CD4-positive, alpha-beta memory T cell (primary cell): Measurements from ENCODE around the gene CNDP1. TPM values are rescaled to one million over a fixed set of nuclear protein-coding genes. Genes with fewer than 3 reads are reported as not detected.
A peak's percentile ranks its signal among the peaks of the same experiment; 100 is the strongest.

Experiments
- CTCF ChIA-PET: fragments of 350-600 bp; sonication (Branson Sonifier 250); formaldehyde crosslinking; loops from one replicate; lab custom pipeline; 2021; ENCODE audit warnings: inconsistent platforms; ENCODE audit not compliant: partially characterized antibody; lab: Charles Lee
- POLR2A ChIA-PET: fragments of 350-600 bp; sonication (Branson Sonifier 250); formaldehyde crosslinking; loops from one replicate; lab custom pipeline; 2021; ENCODE audit not compliant: partially characterized antibody; lab: Charles Lee
- DNase-seq, 5 donors: peaks; one replicate each; pipeline versions ENCODE4 v3.0.0 to v3.0.0-alpha.2; 2020 to 2022; ENCODE audit warnings: mixed read lengths in 1 of 5
- H3K27ac ChIP-seq: one replicate; pipeline ENCODE4 v1.7.0; 2013; ENCODE audit warnings: low read depth, low read length
- H3K27me3 ChIP-seq: 2 replicates; pipeline ENCODE4 v1.7.0; 2013; ENCODE audit warnings: mild to moderate bottlenecking, low read length, moderate library complexity; ENCODE audit not compliant: insufficient read depth
- H3K36me3 ChIP-seq: 2 replicates; pipeline ENCODE4 v1.7.0; 2013; ENCODE audit warnings: mild to moderate bottlenecking, low read length, moderate library complexity; ENCODE audit not compliant: insufficient read depth
- H3K4me1 ChIP-seq: 2 replicates; pipeline ENCODE4 v1.7.0; 2013; ENCODE audit warnings: mild to moderate bottlenecking, low read length, moderate library complexity; ENCODE audit not compliant: insufficient read depth
- H3K4me3 ChIP-seq, 2 donors: one replicate each; pipeline ENCODE4 v1.7.0; 2013; ENCODE audit warnings: low read length in 2 of 2, mild to moderate bottlenecking in 1 of 2
- H3K9me3 ChIP-seq, 2 donors: one replicate each; pipeline ENCODE4 v1.7.0; 2013; ENCODE audit warnings: low read length in 2 of 2, control low read depth in 1 of 2; ENCODE audit not compliant: control insufficient read depth in 1 of 2
- H3K27ac Mint-ChIP-seq, 7 donors: one replicate each; pipeline ENCODE4 v1.8.0; 2020 to 2021; ENCODE audit warnings: mixed read lengths in 7 of 7, mild to moderate bottlenecking in 6 of 7, inconsistent platforms in 3 of 7, moderate library complexity in 3 of 7
- H3K27me3 Mint-ChIP-seq, 2 donors: one replicate each; pipeline ENCODE4 v1.8.0; 2020 to 2021; ENCODE audit warnings: mixed read lengths in 2 of 2
- H3K36me3 Mint-ChIP-seq, 2 donors: one replicate each; pipeline ENCODE4 v1.8.0; 2020 to 2021; ENCODE audit warnings: mixed read lengths in 2 of 2, inconsistent platforms in 1 of 2, mild to moderate bottlenecking in 1 of 2
- H3K4me1 Mint-ChIP-seq, 4 donors: one replicate each; pipeline ENCODE4 v1.8.0; 2020 to 2021; ENCODE audit warnings: mixed read lengths in 4 of 4, mild to moderate bottlenecking in 1 of 4
- H3K4me3 Mint-ChIP-seq, 8 donors: one replicate each; pipeline ENCODE4 v1.8.0; 2020 to 2021; ENCODE audit warnings: mixed read lengths in 8 of 8, mild to moderate bottlenecking in 7 of 8, moderate library complexity in 6 of 8, inconsistent platforms in 3 of 8
- H3K9me3 Mint-ChIP-seq, 8 donors: one replicate each; pipeline ENCODE4 v1.8.0; 2020 to 2021; ENCODE audit warnings: mixed read lengths in 8 of 8, mild to moderate bottlenecking in 5 of 8, inconsistent platforms in 3 of 8, moderate library complexity in 1 of 8
- intact Hi-C: fragments of 100-400 bp; cut with micrococcal nuclease; formaldehyde crosslinking; loops from one replicate; pipeline ENCODE4 v1.15.1; 2023
- polyA plus RNA-seq, 2 donors: library from polyadenylated mRNA; unstranded; fragments of 300-500 nt; fragmentation: Illumina TruSeq; gene quantifications; one replicate each; pipeline ENCODE4 v1.2.3, GENCODE V29; 2021
- total RNA-seq, 2 experiments: library from RNA; stranded (reverse); gene quantifications; one replicate each; pipeline ENCODE4 v1.2.3, GENCODE V29; 2021

The CNDP1 gene
- total and polyA plus RNA-seq, 4 experiments from 2014 or later, result not detected

DNA sequence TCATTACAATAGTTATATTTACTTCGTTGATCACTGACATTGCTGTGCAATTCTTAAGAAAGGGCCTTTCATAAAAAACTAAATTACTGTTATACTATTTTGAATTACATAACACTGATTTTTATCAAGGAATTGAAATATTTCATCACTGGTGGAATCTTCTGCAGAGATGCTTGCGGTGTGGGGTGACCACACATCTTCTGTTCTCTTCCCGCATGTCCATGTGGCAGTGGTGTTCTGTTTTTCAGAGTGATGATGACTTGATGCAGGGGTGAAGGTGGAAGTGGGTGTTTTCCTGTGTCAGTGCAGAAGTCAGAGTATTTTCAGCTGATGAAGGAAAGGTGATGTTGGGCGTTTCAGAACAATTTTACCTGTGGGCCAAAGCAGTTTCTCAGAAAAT lies 31.2 kb upstream of the CNDP1 start:
- Mint-ChIP-seq H3K4me1 (peaks cover 25 to 56% (median 38%) of the 10 kb centered on the region in 4 donors), H3K27me3 (no peaks in the 10 kb centered on the region), H3K9me3 (no peaks in the 10 kb centered on the region), H3K36me3 (peaks cover 59 to 65% of the 10 kb centered on the region in 2 donors), H3K27ac (peak overlapping the region in 1 of 7 donors; percentile 54), H3K4me3 (no peak overlapping the region)
- H3K4me1 ChIP-seq, result peaks cover 28% of the 10 kb centered on the region
- ChIA-PET POLR2A (no interaction called here), CTCF (interaction anchor here (1.1 to 1.2 kb wide), 2 partner anchors 10 to 48 kb away, joined by 3 to 4 read pairs; no protein-coding TSS in a partner anchor)
- no peak for DNase-seq
- H3K36me3 ChIP-seq, result peaks cover 60% of the 10 kb centered on the region
- intact Hi-C loops, result loop anchor here (5.0 kb wide), 1 partner anchor 744 kb away; no protein-coding TSS in a partner anchor
- no peaks in the 10 kb centered on the region for H3K27me3 ChIP-seq
- no peak overlapping the region for H3K4me3 ChIP-seq
- H3K27ac ChIP-seq, result no peak overlapping the region
- H3K9me3 ChIP-seq, result no peaks in the 10 kb centered on the region

DNA sequence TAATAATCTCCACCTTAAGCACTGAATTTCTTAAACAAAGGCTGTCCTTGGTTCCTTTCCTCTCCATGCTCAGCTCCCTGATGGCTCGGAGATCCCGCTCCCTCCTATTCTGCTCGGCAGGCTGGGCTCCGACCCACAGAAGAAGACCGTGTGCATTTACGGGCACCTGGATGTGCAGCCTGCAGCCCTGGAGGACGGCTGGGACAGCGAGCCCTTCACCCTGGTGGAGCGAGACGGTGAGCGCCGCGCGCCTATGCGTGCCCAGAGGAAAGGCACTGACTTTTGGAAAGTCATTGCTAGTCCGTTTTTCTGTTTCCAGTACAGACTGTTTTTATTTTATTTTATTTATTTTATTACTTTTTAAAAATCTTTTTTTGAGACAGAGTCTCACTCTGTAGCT lies 28.5 kb upstream of the CNDP1 start:
- Histone ChIP-seq H3K9me3 (no peaks in the 10 kb centered on the region), H3K36me3 (peaks cover 86% of the 10 kb centered on the region), H3K27me3 (no peaks in the 10 kb centered on the region), H3K27ac (no peak overlapping the region), H3K4me3 (no peak overlapping the region), H3K4me1 (peaks cover 7% of the 10 kb centered on the region)
- DNase-seq, result no peak
- H3K27ac Mint-ChIP-seq, result peak overlapping the region in 1 of 7 donors; percentile 17
- H3K9me3 Mint-ChIP-seq, result no peaks in the 10 kb centered on the region
- intact Hi-C loops, result no loop called here
- H3K4me3 Mint-ChIP-seq, result no peak overlapping the region
- ChIA-PET CTCF (interaction anchor here (2.2 kb wide), 1 partner anchor 12 kb away, joined by 12 read pairs; no protein-coding TSS in a partner anchor), POLR2A (interaction anchor here (1.0 kb wide), 1 partner anchor 9 kb away, joined by 4 read pairs; the partner anchor contains the start of gene CNDP2)
- H3K27me3 Mint-ChIP-seq, result no peaks in the 10 kb centered on the region
- H3K4me1 Mint-ChIP-seq, result peaks cover 9 to 34% (median 17%) of the 10 kb centered on the region in 4 donors
- peaks cover 71 to 75% of the 10 kb centered on the region in 2 donors for H3K36me3 Mint-ChIP-seq

DNA sequence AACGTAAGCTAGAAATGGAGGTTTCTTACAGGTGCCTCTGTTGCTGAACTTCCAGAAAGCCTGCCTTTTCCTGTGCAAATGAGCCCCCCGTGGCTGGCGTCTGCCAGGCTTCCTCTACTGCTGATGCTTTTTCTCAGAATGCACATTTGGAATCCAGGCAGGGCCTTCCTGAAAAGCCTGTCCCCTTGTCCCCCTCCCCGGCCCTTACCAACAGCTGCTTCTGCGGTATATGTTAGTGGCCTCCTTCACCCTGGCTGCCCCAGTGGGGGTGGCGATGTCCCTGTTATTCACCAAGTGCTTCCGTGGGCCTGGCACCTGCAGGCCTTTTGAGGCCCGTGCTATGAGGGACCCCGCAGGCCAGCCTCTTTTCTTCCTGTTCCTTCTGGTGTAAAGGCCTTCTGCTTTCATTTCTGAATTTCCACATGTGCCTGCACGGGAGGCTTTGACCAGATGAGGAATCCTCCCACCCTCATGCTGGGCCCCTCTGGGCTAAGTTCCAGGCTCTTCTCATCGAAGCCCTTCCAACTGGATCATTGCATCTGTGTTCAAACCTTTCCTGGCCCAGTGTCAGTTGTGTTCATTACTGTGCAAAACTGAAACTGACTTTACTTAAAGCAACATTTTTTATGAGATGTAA lies 27.7 kb upstream of the CNDP1 start:
- H3K27me3 Mint-ChIP-seq, result no peaks in the 10 kb centered on the region
- Histone ChIP-seq H3K27me3 (no peaks in the 10 kb centered on the region), H3K9me3 (no peaks in the 10 kb centered on the region), H3K27ac (no peak overlapping the region), H3K4me1 (no peaks in the 10 kb centered on the region), H3K4me3 (no peak overlapping the region), H3K36me3 (peaks cover 85% of the 10 kb centered on the region)
- peaks cover 66 to 76% of the 10 kb centered on the region in 2 donors for H3K36me3 Mint-ChIP-seq
- no peak overlapping the region for H3K4me3 Mint-ChIP-seq
- no peak for DNase-seq
- intact Hi-C loops, result no loop called here
- peaks cover 4 to 27% (median 12%) of the 10 kb centered on the region in 4 donors for H3K4me1 Mint-ChIP-seq
- CTCF ChIA-PET, result interaction anchor here (2.2 kb wide), 1 partner anchor 13 kb away, joined by 12 read pairs; no protein-coding TSS in a partner anchor
- H3K27ac Mint-ChIP-seq, result peak overlapping the region in 2 of 7 donors; percentile 37 to 86
- H3K9me3 Mint-ChIP-seq, result no peaks in the 10 kb centered on the region
- POLR2A ChIA-PET, result no interaction called here

DNA sequence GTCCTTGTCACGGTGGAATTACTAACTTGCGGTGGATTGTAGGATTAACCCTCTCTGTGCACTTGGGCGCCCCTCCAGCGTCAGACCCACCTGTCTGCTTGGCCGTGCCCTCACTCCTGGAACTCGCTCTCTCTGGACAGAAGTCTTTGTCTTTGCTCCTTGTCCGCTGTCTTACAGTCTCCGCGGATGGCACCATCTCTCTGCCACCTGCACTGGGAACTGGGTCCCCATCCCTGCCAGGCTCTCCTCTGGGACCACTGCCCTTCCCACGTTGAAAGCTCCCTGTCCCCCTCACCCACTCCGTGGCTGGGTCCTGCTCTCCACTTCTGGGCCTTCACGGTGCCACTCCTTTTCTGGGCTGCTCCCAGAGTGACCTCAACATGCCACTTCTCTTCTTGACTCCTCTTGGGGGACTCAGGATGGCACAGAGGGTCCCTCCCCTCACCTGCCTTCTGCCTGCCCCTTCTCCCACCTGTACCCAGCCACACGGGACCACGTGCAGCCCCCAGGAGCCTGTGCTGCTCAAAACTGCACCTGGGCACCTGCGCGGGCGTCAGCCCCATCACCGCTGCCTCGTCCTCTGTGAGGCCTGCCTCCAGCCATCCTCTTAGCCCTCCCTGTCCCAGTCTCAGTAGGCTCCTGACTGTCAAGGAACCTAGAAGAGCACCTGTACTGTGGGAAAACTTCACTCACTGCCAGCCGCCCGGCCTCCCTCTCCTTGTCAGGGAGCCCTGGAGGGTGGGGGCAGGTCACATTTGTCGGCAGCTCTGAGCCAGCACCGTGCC lies 27.0 kb upstream of the CNDP1 start:
- H3K27me3 Mint-ChIP-seq, result no peaks in the 10 kb centered on the region
- no peak overlapping the region for H3K4me3 Mint-ChIP-seq
- no peaks in the 10 kb centered on the region for H3K9me3 Mint-ChIP-seq
- intact Hi-C loops, result no loop called here
- Histone ChIP-seq H3K27ac (no peak overlapping the region), H3K36me3 (peaks cover 88% of the 10 kb centered on the region), H3K4me1 (no peaks in the 10 kb centered on the region), H3K9me3 (no peaks in the 10 kb centered on the region), H3K4me3 (no peak overlapping the region), H3K27me3 (no peaks in the 10 kb centered on the region)
- DNase-seq, result no peak
- ChIA-PET POLR2A (no interaction called here), CTCF (no interaction called here)
- peaks cover 64 to 78% of the 10 kb centered on the region in 2 donors for H3K36me3 Mint-ChIP-seq
- H3K27ac Mint-ChIP-seq, result peak overlapping the region in 1 of 7 donors; percentile 53
- H3K4me1 Mint-ChIP-seq, result peaks cover 4 to 27% (median 10%) of the 10 kb centered on the region in 4 donors

DNA sequence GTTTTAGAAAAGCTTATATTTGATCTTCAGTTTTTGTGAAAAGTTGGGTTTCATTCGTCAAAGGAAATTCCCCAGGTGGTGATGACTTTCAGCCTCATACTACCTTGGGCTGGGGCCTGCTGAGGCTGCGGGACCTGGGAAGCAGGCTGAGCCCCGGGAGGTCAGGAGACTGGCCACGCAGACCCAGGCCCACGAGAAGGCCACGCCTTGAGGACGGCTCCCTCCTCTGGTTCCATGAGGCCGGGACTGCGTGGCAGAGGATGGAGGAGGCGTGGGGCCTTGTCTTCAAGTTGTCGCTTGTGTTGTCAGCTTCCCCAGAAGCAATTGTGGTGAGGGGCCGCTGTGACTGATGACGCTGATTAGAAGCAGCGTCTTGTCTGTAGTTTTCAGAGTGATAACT lies 26.4 kb upstream of the CNDP1 start:
- H3K36me3 Mint-ChIP-seq, result peaks cover 64 to 77% of the 10 kb centered on the region in 2 donors
- intact Hi-C loops, result no loop called here
- no peak overlapping the region for H3K27ac ChIP-seq
- H3K36me3 ChIP-seq, result peaks cover 88% of the 10 kb centered on the region
- no peaks in the 10 kb centered on the region for H3K27me3 ChIP-seq
- no peaks in the 10 kb centered on the region for H3K4me1 ChIP-seq
- no peak overlapping the region for H3K4me3 Mint-ChIP-seq
- H3K9me3 ChIP-seq, result no peaks in the 10 kb centered on the region
- H3K27ac Mint-ChIP-seq, result no peak overlapping the region
- POLR2A ChIA-PET, result no interaction called here
- no peak overlapping the region for H3K4me3 ChIP-seq
- H3K9me3 Mint-ChIP-seq, result no peaks in the 10 kb centered on the region
- H3K4me1 Mint-ChIP-seq, result peaks cover 4 to 27% (median 7%) of the 10 kb centered on the region in 4 donors
- H3K27me3 Mint-ChIP-seq, result no peaks in the 10 kb centered on the region
- CTCF ChIA-PET, result no interaction called here
- DNase-seq, result no peak

DNA sequence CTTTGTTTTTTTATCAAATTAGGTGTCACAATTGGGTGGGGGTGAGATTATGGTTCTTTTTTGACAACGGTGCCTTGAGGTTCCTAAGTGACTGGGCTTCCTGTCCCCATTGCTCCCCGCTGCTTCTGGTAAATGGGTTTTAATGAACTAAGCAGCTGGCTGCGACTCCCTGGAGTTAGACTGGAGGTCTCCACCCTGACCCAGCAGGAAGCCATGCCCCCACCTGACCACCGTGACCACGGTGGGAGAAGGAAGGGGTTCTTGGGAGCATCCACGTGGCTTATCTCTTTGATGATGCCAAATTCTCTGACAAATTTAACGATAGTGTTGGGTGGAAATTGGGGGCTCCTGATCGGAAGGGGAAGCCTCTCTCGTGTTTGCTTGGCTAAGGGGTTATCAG lies 25.9 kb upstream of the CNDP1 start:
- Mint-ChIP-seq H3K27ac (no peak overlapping the region), H3K4me1 (peaks cover under 1 to 24% (median 4%) of the 10 kb centered on the region in 4 donors), H3K27me3 (no peaks in the 10 kb centered on the region), H3K4me3 (no peak overlapping the region), H3K9me3 (no peaks in the 10 kb centered on the region), H3K36me3 (peaks cover 62 to 77% of the 10 kb centered on the region in 2 donors)
- Histone ChIP-seq H3K36me3 (peaks cover 88% of the 10 kb centered on the region), H3K27ac (no peak overlapping the region), H3K27me3 (no peaks in the 10 kb centered on the region), H3K4me1 (no peaks in the 10 kb centered on the region), H3K9me3 (no peaks in the 10 kb centered on the region), H3K4me3 (no peak overlapping the region)
- intact Hi-C loops, result no loop called here
- ChIA-PET POLR2A (no interaction called here), CTCF (interaction anchor here (1.7 kb wide), 1 partner anchor 15 kb away, joined by 4 read pairs; no protein-coding TSS in a partner anchor)
- DNase-seq, result no peak

DNA sequence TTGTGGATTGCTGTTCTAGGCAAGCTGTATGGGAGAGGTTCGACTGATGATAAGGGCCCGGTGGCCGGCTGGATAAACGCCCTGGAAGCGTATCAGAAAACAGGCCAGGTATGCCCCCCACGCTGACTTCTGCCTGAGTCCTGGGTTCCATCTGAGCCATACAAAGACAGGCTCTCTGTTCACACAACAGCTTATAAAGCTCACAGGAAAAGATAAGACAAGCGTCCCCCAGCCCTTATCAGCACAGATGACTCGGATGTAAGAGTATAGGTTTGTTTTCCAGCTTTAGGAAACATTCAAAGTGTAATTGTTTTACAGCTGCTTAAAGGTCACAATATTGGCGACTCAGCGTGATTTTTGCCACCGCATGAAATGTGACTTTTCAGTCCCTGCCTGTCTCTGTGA lies 25.5 kb upstream of the CNDP1 start:
- peaks cover 89% of the 10 kb centered on the region for H3K36me3 ChIP-seq

More for the DNA sequence above, 25.5 kb upstream of the CNDP1 start:
- no peaks in the 10 kb centered on the region for H3K9me3 ChIP-seq
- no peak overlapping the region for H3K4me3 ChIP-seq
- intact Hi-C loops, result no loop called here
- Mint-ChIP-seq H3K36me3 (peaks cover 57 to 79% of the 10 kb centered on the region in 2 donors), H3K27ac (no peak overlapping the region), H3K9me3 (no peaks in the 10 kb centered on the region), H3K4me3 (no peak overlapping the region), H3K4me1 (peaks cover 0 to 20% (median 4%) of the 10 kb centered on the region in 4 donors), H3K27me3 (no peaks in the 10 kb centered on the region)
- POLR2A ChIA-PET, result no interaction called here
- DNase-seq, result no peak
- H3K27ac ChIP-seq, result no peak overlapping the region
- CTCF ChIA-PET, result interaction anchor here (1.7 kb wide), 1 partner anchor 15 kb away, joined by 4 read pairs; no protein-coding TSS in a partner anchor
- no peaks in the 10 kb centered on the region for H3K4me1 ChIP-seq
- H3K27me3 ChIP-seq, result no peaks in the 10 kb centered on the region
